Fibroblast of lung (primary cell): Measurements from ENCODE around the gene CMSS1. TPM values are rescaled to one million over a fixed set of nuclear protein-coding genes. Genes with fewer than 3 reads are reported as not detected.

ENCODE experiments used
- DNase-seq, 2 donors: peaks; one replicate each; pipeline versions ENCODE4 v3.0.0 to v3.0.0-alpha.2; 2010; ENCODE audit warnings: low read depth in 2 of 2
- H2AFZ ChIP-seq: 2 replicates; pipeline ENCODE4 v1.5.1; 2012; ENCODE audit warnings: low read length, control low read depth, inconsistent platforms
- H3K27ac ChIP-seq: 2 replicates; pipeline ENCODE4 v1.5.1; 2011; ENCODE audit warnings: low read length, control low read depth; ENCODE audit not compliant: insufficient read depth
- H3K27me3 ChIP-seq: 2 replicates; pipeline ENCODE4 v1.5.1; 2011; ENCODE audit warnings: mild to moderate bottlenecking, low read length; ENCODE audit not compliant: control insufficient read depth, insufficient read depth
- H3K36me3 ChIP-seq: 2 replicates; pipeline ENCODE4 v1.5.1; 2011; ENCODE audit warnings: low read length; ENCODE audit not compliant: control insufficient read depth, insufficient read depth
- H3K4me1 ChIP-seq: 2 replicates; pipeline ENCODE4 v1.5.1; 2011; ENCODE audit warnings: low read length; ENCODE audit not compliant: control insufficient read depth, insufficient read depth; ENCODE audit errors: extremely low read depth
- H3K4me2 ChIP-seq: 2 replicates; pipeline ENCODE4 v1.5.1; 2011; ENCODE audit warnings: low read length, control low read depth; ENCODE audit not compliant: insufficient read depth; ENCODE audit errors: extremely low read depth
- H3K4me3 ChIP-seq, 4 experiments: fragments of 200-600 bp in 1 of 4; sonication (generic) in 1 of 4; replicated peaks in 1 of 4; 2 replicates each; pipeline ENCODE4 v1.5.1; 2011 to 2016; ENCODE audit warnings: low read length in 4 of 4, low read depth in 3 of 4, mild to moderate bottlenecking in 3 of 4, control low read depth in 2 of 4, inconsistent platforms in 1 of 4, mixed read lengths in 1 of 4; ENCODE audit not compliant: insufficient read depth in 1 of 4; ENCODE audit errors: control extremely low read depth in 1 of 4
- H3K79me2 ChIP-seq: 2 replicates; pipeline ENCODE4 v1.5.1; 2012; ENCODE audit warnings: mild to moderate bottlenecking, low read length, inconsistent platforms; ENCODE audit not compliant: control insufficient read depth, insufficient read depth
- H3K9ac ChIP-seq: 2 replicates; pipeline ENCODE4 v1.5.1; 2011; ENCODE audit warnings: mild to moderate bottlenecking, low read length, control low read depth; ENCODE audit not compliant: insufficient read depth
- H3K9me3 ChIP-seq: 2 replicates; pipeline ENCODE4 v1.5.1; 2012; ENCODE audit warnings: low read depth, low read length; ENCODE audit not compliant: control insufficient read depth, insufficient read depth
- H4K20me1 ChIP-seq: 2 replicates; pipeline ENCODE4 v1.5.1; 2011; ENCODE audit warnings: low read length; ENCODE audit not compliant: control insufficient read depth, insufficient read depth; ENCODE audit errors: extremely low read depth
- CTCF ChIP-seq, 2 donors: IDR thresholded peaks in 1 of 2; conservative IDR thresholded peaks in 1 of 2; 1 replicate in 1 of 2; 2 replicates in 1 of 2; pipeline ENCODE4 v1.5.1; 2011 to 2012; ENCODE audit warnings: low read length in 2 of 2, control low read depth in 1 of 2, inconsistent platforms in 1 of 2, low read depth in 1 of 2, mild to moderate bottlenecking in 1 of 2
- EZH2 ChIP-seq: IDR thresholded peaks from 2 replicates; pipeline ENCODE4 v1.5.1; 2012; ENCODE audit warnings: low read length, control low read depth, mild to moderate bottlenecking; ENCODE audit errors: missing control alignments
- polyA plus RNA-seq, 2 donors: library from polyadenylated mRNA; depleted of rRNA in 1 of 2; stranded (reverse) in 1 of 2; unstranded in 1 of 2; fragments of >200 nt; gene quantifications; 2 replicates each; pipeline ENCODE4 v1.2.1, GENCODE V29; 2011 to 2012; ENCODE audit warnings: missing spikeins in 1 of 2
- total RNA-seq: library from RNA; depleted of rRNA; stranded (reverse); fragments of >200 nt; gene quantifications from 2 replicates; pipeline ENCODE4 v1.2.1, GENCODE V29; 2014

CMSS1 gene
- total and polyA plus RNA-seq, 2 donors (not counting 1 experiment from before 2014, with no cell fraction given) = 6.9 to 13.2 TPM

DNA sequence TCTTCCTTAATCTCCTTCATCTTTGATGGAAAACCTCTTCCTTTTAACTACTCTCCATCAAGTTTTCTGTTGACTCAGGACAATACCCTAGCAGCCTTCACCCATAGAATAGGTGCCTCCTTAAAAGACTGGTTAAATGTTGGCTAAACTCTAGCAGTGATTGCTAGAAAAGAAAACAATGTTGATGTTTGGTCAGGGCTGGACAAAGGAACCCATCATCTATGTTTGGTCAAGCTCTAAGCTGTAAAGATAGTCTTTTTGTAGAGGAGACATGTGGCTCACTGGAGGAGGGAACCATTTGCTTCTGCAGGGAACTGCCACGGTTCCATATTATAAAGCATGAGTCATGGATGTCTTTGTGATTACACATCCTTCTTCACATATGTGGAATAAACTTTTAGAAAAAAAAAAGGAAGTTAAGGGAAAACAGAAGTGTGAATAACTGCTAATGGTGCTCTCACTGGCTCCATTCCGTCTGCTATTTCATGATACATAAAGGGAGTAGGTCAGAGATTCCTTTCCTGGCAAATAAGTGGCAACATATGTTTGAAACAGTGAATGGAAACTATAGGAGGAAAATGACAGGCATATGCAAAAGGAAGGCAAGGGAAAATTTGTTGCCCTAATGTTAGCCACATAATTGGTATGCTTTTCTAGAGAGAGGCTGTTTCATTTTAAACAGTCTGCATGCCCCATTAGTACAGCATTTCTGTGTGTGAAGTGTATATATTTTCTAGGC lies 78.2 kb downstream of the CMSS1 start:
- Histone ChIP-seq H3K9me3 (no peaks in the 10 kb centered on the region), H2AFZ (no peak overlapping the region), H3K27me3 (no peaks in the 10 kb centered on the region), H3K36me3 (no peaks in the 10 kb centered on the region), H3K4me2 (no peak overlapping the region), H4K20me1 (no peaks in the 10 kb centered on the region), H3K27ac (peak overlapping the region; percentile 64), H3K4me3 (no peak overlapping the region), H3K79me2 (no peaks in the 10 kb centered on the region), H3K9ac (no peak overlapping the region), H3K4me1 (peaks cover 5% of the 10 kb centered on the region)
- TF ChIP-seq EZH2 (no peak), CTCF (conservative IDR thresholded peaks at IDR 0.05 in 1 of 2, IDR thresholded peaks at IDR 0.05 in 1 of 2; ENCODE audit: low read depth in 1 of 2, low read length in 2 of 2) (no peak)
- DNase-seq = peak; percentile 90 to 94

GRCh38 chr3:99896482-99896881 lies 78.8 kb downstream of the CMSS1 start:
- H3K9ac ChIP-seq = no peak overlapping the region
- H3K36me3 ChIP-seq = no peaks in the 10 kb centered on the region
- no peaks in the 10 kb centered on the region for H3K79me2 ChIP-seq
- H3K27ac ChIP-seq = peak overlapping the region; percentile 64
- no peaks in the 10 kb centered on the region for H4K20me1 ChIP-seq
- H3K4me2 ChIP-seq = peak overlapping the region; percentile 11
- H3K9me3 ChIP-seq = no peaks in the 10 kb centered on the region
- H3K4me3 ChIP-seq = no peak overlapping the region
- peak in 1 of 2 donors; percentile 12 for DNase-seq
- peaks cover 5% of the 10 kb centered on the region for H3K4me1 ChIP-seq
- TF ChIP-seq EZH2 (no peak), CTCF (conservative IDR thresholded peaks at IDR 0.05 in 1 of 2, IDR thresholded peaks at IDR 0.05 in 1 of 2; ENCODE audit: low read depth in 1 of 2, low read length in 2 of 2) (no peak)
- no peak overlapping the region for H2AFZ ChIP-seq
- no peaks in the 10 kb centered on the region for H3K27me3 ChIP-seq

DNA sequence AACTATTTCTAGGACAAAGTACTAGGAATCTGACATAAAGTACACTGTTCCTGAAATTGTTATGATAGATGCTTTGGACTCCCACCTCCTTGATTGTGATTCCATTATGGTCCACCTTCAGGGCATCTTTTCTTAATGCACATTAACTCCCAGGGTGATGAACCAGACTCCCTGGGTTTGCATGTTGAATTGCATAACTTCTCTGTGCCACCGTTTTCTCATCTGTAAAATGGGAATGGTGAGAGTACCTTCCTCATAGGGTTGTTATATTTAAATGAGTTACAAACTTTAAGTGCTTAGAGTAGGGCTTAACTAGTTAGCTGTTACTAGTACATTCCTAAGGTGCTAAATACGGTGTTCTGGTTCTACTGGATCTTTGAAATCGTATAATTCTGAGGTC lies 81.9 kb downstream of the CMSS1 start:
- H3K27ac ChIP-seq = no peak overlapping the region

More for the DNA sequence above, 81.9 kb downstream of the CMSS1 start:
- H3K4me3 ChIP-seq = no peak overlapping the region
- H3K27me3 ChIP-seq = no peaks in the 10 kb centered on the region
- H3K9ac ChIP-seq = no peak overlapping the region
- TF ChIP-seq EZH2 = no peak
- no peak for TF ChIP-seq CTCF (conservative IDR thresholded peaks at IDR 0.05 in 1 of 2, IDR thresholded peaks at IDR 0.05 in 1 of 2; ENCODE audit: low read depth in 1 of 2, low read length in 2 of 2)
- no peak for DNase-seq
- no peaks in the 10 kb centered on the region for H4K20me1 ChIP-seq
- H3K9me3 ChIP-seq = no peaks in the 10 kb centered on the region
- H3K4me1 ChIP-seq = peaks cover 9% of the 10 kb centered on the region
- H3K4me2 ChIP-seq = no peak overlapping the region
- no peak overlapping the region for H2AFZ ChIP-seq
- H3K36me3 ChIP-seq = no peaks in the 10 kb centered on the region
- H3K79me2 ChIP-seq = no peaks in the 10 kb centered on the region
